C4-2B (cell line): ENCODE measurements around the gene TMEM9.

Source experiments
- H3K27ac ChIP-seq: fragments of 450-650 bp; 2 replicates; pipeline ENCODE4 v1.5.1; 2017
- CTCF ChIP-seq: fragments of 450-650 bp; conservative IDR thresholded peaks from 2 replicates; pipeline ENCODE4 v1.5.1; 2017; ENCODE audit warnings: mild to moderate bottlenecking
- ZFX ChIP-seq: fragments of 450-650 bp; IDR thresholded peaks from 2 replicates; pipeline ENCODE4 v1.6.1; 2017

The TMEM9 gene

GRCh38 chr1:201114245-201115131, 39.8 kb downstream of the TMEM9 start:
- peak overlapping the region; percentile 74 for H3K27ac ChIP-seq
- TF ChIP-seq CTCF = peak; percentile 90
- peak; percentile 70 for TF ChIP-seq ZFX

- peak overlapping the region; percentile 74 for H3K27ac ChIP-seq
- TF ChIP-seq ZFX (no peak), CTCF (no peak)
These were observed 40.6 kb downstream of the TMEM9 start for GRCh38 chr1:201113451-201114244.

GRCh38 chr1:201112926-201113325, 41.3 kb downstream of the TMEM9 start:
- H3K27ac ChIP-seq = no peak overlapping the region
- TF ChIP-seq ZFX (no peak), CTCF (no peak)

GRCh38 chr1:201112173-201112731, 42.0 kb downstream of the TMEM9 start, which contains the start of gene CACNA1S:
Gene CACNA1S, minus strand, starts transcription at chr1:201112426. Its CDS starts 87 bp downstream, at chr1:201112339.
- TF ChIP-seq ZFX = no peak
- TF ChIP-seq CTCF = no peak
- no peak within 1 kb of the TSS for H3K27ac ChIP-seq

- TF ChIP-seq ZFX (no peak), CTCF (no peak)
- no peak overlapping the region for H3K27ac ChIP-seq
These were observed 42.6 kb downstream of the TMEM9 start for GRCh38 chr1:201111672-201112071.

GRCh38 chr1:201111156-201111555, 43.1 kb downstream of the TMEM9 start:
- no peak overlapping the region for H3K27ac ChIP-seq
- TF ChIP-seq CTCF = no peak
- TF ChIP-seq ZFX = no peak
